Adipocyte (in vitro differentiated cells): ENCODE data around the gene SPATA32.

ENCODE experiments used
- DNase-seq: peaks from one replicate; pipeline ENCODE4 v3.0.0-alpha.2; 2015; ENCODE audit warnings: low read depth
- H3K27me3 ChIP-seq: replicated peaks from 2 replicates; pipeline ENCODE4 v1.7.0; 2013; ENCODE audit warnings: mild to moderate bottlenecking, low read length, moderate library complexity; ENCODE audit not compliant: control insufficient read depth, insufficient read depth
- H3K36me3 ChIP-seq: 2 replicates; pipeline ENCODE4 v1.7.0; 2013; ENCODE audit warnings: low read length, mild to moderate bottlenecking, moderate library complexity; ENCODE audit not compliant: control insufficient read depth, insufficient read depth, severe bottlenecking
- H3K4me1 ChIP-seq: 2 replicates; pipeline ENCODE4 v1.7.0; 2013; ENCODE audit warnings: mild to moderate bottlenecking, low read length, moderate library complexity; ENCODE audit not compliant: control insufficient read depth, insufficient read depth
- H3K4me3 ChIP-seq: 2 replicates; pipeline ENCODE4 v1.7.0; 2013; ENCODE audit warnings: mild to moderate bottlenecking, low read length, moderate library complexity
- H3K9ac ChIP-seq: 2 replicates; pipeline ENCODE4 v1.7.0; 2013; ENCODE audit warnings: mild to moderate bottlenecking, low read length, moderate library complexity
- H3K9me3 ChIP-seq: 2 replicates; pipeline ENCODE4 v1.7.0; 2013; ENCODE audit warnings: mild to moderate bottlenecking, low read length, moderate library complexity; ENCODE audit not compliant: control insufficient read depth

Gene SPATA32

DNA sequence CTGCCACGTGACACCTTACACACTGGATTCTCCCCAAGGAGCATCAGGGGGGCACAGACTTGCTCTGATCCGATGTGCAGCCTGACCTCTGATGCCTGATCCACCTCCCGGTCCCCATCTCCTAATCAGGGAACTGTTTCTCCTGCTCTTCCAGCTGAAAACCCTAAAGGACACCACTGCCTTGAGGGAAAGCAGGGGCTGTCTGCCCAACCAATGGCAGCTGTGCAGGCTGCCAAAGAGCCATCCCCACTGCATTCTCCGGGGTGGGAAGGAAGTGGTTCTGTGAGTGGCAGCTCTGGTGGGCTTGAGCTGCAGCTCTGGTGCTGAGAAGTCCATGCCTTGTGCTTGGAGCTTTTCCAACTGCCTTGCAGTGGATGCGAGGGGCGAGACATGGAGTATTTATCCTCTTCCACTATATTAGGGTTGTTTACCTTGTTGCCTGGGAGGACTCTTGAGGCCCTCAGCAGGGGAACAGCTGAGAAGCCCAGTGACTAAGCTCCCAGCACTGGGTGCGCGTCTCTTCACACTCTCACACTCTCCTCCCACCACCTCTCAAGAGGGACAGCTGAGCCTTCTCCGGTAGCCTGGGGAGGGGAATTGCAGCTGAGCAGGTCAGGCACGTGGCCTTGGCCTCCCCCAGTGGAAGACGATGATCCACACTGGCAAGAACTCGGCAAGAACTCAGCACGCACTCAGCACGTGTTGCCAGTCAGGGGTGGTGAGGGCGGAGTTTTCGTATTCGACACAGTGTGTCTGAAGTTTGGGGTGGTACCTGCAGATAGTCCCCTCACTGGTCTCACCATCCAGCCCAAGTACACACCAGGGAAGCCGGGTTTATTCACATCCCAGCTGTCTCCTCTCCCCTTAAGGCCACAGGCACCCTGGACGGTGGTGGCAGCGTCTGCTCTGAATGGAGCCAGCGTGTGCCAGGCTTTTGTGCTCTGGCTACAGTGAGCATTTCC lies 21.1 kb upstream of the SPATA32 start:
- no peaks in the 10 kb centered on the region for H3K9me3 ChIP-seq
- H3K4me1 ChIP-seq, result peaks cover 4% of the 10 kb centered on the region
- no peak for DNase-seq
- H3K36me3 ChIP-seq, result peaks cover 55% of the 10 kb centered on the region
- H3K9ac ChIP-seq, result no peak overlapping the region
- no peaks in the 10 kb centered on the region for H3K27me3 ChIP-seq
- H3K4me3 ChIP-seq, result no peak overlapping the region

DNA sequence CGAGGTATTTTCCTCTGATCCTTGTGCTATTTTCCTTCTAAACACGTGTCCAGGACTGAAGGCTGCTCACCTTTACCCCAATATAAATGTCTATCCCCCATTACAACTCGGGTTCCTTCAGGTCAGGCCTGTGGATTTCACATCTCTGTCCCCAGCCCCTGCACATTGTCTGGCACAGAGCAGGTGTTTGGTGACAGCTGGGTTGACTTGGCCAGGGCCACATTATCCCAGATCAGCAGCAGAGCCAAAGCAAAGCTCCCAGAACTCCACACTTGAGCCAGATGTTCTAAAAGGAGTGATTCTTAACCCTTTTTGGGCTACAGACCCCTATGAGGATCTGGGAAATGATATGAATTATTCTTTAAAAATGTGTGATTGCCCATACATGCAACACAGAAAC lies 18.0 kb upstream of the SPATA32 start:
- Histone ChIP-seq H3K36me3 (peaks cover 35% of the 10 kb centered on the region), H3K9ac (no peak overlapping the region), H3K9me3 (no peaks in the 10 kb centered on the region), H3K27me3 (no peaks in the 10 kb centered on the region), H3K4me1 (peaks cover 11% of the 10 kb centered on the region), H3K4me3 (no peak overlapping the region)
- DNase-seq, result no peak

DNA sequence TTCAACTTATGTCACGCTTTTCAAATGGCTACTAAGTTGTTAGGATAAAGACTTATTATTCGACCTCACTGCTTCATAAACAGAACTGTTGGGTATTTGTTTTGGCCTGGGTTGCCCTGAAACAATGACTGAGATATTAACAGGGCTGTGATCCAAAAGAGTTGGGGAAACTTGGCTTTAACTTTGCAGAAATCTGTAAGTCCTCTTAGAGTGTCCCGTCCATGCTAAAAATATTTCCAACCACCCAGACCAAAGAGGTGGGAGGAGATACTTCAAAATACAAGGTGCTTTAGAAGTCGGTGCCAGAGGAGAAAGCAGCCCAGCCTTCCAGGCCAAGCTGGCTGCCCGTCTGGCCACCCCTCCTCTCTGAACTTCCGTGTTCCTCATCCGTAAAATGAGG lies 16.1 kb upstream of the SPATA32 start:
- Histone ChIP-seq H3K4me1 (peaks cover 11% of the 10 kb centered on the region), H3K36me3 (peaks cover 30% of the 10 kb centered on the region), H3K9me3 (no peaks in the 10 kb centered on the region), H3K9ac (no peak overlapping the region), H3K4me3 (peak overlapping the region; percentile 39), H3K27me3 (no peaks in the 10 kb centered on the region)
- peak; percentile 15 for DNase-seq

DNA sequence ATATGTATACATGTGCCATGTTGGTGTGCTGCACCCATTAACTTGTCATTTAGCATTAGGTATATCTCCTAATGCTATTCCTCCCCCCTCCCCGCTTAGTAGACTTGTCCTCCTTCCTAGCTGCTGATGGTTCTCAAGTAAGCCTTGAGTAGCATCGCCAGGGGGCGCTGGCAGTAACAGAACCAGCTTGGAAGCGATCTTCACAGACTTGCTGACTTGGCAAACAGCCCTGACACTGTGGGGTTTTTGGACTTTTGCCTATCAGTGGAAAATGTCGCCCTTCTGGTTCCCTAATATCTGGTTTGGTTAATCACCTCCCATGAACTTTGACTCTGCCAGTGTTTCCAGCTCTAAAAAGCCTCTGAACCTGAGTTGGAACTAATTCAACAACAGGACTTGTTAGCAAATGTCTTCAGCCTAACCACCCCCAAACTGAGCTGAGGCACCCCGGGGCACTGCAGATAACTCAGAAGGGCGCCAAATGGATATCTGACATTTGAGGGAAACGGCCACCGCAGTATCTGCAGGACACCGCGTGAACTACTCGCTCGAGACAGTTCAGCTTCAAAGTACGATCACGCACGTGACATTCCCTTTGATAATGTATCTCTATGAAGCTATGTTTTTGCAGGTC lies 15.4 kb upstream of the SPATA32 start:
- DNase-seq, result peak; percentile 96
- H3K4me3 ChIP-seq, result peak overlapping the region; percentile 39
- H3K4me1 ChIP-seq, result peaks cover 11% of the 10 kb centered on the region
- no peaks in the 10 kb centered on the region for H3K27me3 ChIP-seq
- H3K9ac ChIP-seq, result no peak overlapping the region
- H3K36me3 ChIP-seq, result peaks cover 25% of the 10 kb centered on the region
- H3K9me3 ChIP-seq, result no peaks in the 10 kb centered on the region

DNA sequence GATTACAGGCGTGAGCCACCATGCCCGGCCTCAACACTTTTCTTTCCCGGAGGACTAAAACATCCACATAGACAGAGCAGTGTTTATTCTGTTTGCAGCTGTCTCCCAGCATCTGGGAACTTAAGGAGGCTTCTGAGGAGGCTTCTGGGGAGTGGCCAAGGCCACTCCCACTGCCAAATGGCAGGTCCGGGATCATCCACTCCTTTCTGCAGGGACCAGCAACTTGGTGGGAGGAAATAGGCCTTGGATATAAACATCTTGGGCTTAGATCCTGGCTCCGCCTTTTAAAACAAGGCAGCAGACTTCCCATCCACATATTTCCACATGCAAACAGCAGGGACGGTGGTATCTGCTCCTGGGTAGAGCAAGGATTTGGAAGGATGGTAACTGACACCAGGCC lies 14.1 kb upstream of the SPATA32 start:
- H3K4me1 ChIP-seq, result peaks cover 11% of the 10 kb centered on the region
- no peaks in the 10 kb centered on the region for H3K9me3 ChIP-seq
- H3K4me3 ChIP-seq, result no peak overlapping the region
- DNase-seq, result peak; percentile 7
- H3K27me3 ChIP-seq, result no peaks in the 10 kb centered on the region
- H3K36me3 ChIP-seq, result peaks cover 27% of the 10 kb centered on the region
- H3K9ac ChIP-seq, result no peak overlapping the region

DNA sequence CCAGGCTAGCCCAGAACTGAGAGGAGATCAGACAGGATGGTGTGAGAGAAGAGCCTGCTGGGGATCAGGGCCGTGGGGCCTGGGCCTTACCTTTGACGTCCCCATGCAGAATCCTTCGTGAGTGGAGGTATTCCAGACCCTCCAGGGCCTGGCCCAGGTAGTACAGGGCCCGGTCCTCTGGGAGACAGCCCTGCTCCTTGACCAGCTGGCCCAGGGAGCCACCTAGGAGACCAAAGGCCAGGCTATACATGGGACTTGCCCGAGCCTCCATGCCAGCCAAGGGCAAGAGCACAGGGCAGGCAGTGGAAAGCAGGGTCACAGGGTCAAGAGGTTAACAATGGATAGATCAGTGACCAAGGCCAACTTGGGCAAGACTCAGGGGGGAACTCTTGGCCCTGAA lies 12.1 kb upstream of the SPATA32 start:
- DNase-seq, result no peak
- H3K9ac ChIP-seq, result no peak overlapping the region
- H3K4me3 ChIP-seq, result no peak overlapping the region
- no peaks in the 10 kb centered on the region for H3K27me3 ChIP-seq
- peaks cover 11% of the 10 kb centered on the region for H3K4me1 ChIP-seq
- no peaks in the 10 kb centered on the region for H3K9me3 ChIP-seq
- H3K36me3 ChIP-seq, result peaks cover 41% of the 10 kb centered on the region

DNA sequence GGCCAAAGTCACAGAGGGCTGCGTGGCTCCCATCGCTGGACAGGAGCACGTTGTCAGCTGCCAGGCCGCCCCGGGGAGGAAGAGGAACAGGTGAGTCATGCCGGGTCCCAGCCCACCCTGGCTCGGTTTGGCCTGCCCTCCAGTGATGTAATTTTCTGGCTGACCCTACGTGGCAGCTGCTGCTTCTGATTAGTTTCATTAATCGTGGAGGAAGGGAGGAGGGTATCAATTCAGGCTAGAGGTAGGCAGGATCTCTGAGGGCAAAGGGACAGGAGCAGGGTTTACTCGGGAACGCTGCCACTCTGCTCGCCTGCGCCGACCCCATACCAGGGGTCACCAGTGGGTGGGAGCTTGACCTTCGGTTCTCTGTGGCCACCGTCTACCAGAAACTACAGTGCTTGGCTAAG lies 11.7 kb upstream of the SPATA32 start:
- Histone ChIP-seq H3K9ac (no peak overlapping the region), H3K4me3 (no peak overlapping the region), H3K27me3 (no peaks in the 10 kb centered on the region), H3K36me3 (peaks cover 46% of the 10 kb centered on the region), H3K9me3 (no peaks in the 10 kb centered on the region), H3K4me1 (peaks cover 11% of the 10 kb centered on the region)
- DNase-seq, result no peak

DNA sequence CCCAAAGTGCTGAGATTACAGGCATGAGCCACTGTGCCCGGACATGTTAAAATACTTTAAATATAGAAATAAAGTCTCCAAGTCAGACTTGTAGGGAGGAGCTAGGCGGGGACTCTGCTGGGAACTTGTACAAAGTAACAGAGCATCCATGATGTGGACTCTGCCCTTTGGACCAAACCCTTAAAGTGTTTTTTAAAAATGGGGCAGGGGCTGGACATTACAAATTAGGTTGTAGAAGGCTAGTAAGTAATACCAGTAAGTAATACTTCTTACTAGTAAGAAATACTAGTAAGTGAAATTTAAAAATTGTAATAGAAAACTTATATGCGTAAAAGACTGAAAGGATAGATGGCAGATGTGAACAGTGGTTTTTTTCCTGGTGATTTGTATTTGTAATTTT lies 9.7 kb upstream of the SPATA32 start:
- no peak overlapping the region for H3K9ac ChIP-seq
- no peaks in the 10 kb centered on the region for H3K27me3 ChIP-seq
- H3K36me3 ChIP-seq, result peaks cover 64% of the 10 kb centered on the region
- no peak for DNase-seq
- H3K9me3 ChIP-seq, result no peaks in the 10 kb centered on the region
- H3K4me3 ChIP-seq, result no peak overlapping the region
- no peaks in the 10 kb centered on the region for H3K4me1 ChIP-seq

DNA sequence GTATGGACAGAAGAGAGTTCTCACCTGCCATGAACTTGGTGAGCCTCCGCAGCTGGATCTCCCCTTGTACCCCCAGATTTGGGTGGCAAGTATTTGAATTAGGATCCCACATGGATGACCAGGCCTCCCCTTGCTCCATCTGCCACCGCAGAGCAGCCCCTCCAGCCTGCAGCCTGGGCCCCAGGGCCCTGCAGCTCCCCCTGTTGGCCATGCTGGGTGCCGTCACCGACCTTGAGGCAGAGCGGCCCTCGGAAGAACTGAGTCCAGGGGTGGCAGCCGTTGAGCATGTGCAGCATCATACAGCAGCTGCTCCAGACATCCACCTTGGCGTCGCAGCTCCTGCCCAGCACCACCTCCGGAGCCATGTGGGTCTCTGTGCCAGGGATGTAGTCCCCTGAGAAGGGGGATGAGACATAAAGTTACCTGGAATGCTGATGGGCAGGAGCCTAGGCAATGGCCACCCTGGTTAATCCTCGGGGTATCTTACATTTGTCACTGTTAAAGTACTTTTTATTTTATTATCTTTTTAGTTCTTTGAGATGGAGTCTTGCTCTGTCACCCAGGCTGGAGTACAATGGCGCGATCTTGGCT lies 9.0 kb upstream of the SPATA32 start:
- H3K36me3 ChIP-seq, result peaks cover 64% of the 10 kb centered on the region
- no peak for DNase-seq

DNA sequence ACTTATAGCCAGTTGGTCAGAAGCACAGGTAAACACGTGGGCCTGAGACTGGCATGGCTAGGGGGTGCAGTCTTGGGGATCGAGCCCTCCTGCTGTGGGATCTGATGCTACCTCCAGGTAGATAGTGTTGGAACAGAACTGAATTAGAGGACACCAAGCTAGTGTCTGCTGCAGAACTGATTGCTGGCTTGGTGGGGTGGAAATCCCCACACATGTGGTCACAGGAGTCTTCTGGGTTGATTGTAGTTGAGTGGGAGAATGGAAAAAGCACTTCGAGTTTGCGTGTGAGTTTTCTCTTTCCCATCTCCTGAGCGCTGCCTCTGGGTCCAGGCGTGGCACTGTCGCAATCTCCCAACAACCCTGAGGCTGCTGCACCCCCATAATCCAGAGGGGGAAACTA lies 8.0 kb upstream of the SPATA32 start:
- no peaks in the 10 kb centered on the region for H3K9me3 ChIP-seq
- peaks cover 68% of the 10 kb centered on the region for H3K36me3 ChIP-seq

More for the DNA sequence above, 9.0 kb upstream of the SPATA32 start:
- Histone ChIP-seq H3K4me3 (no peak overlapping the region), H3K9ac (no peak overlapping the region), H3K4me1 (peaks cover 6% of the 10 kb centered on the region), H3K9me3 (no peaks in the 10 kb centered on the region), H3K27me3 (no peaks in the 10 kb centered on the region)

DNA sequence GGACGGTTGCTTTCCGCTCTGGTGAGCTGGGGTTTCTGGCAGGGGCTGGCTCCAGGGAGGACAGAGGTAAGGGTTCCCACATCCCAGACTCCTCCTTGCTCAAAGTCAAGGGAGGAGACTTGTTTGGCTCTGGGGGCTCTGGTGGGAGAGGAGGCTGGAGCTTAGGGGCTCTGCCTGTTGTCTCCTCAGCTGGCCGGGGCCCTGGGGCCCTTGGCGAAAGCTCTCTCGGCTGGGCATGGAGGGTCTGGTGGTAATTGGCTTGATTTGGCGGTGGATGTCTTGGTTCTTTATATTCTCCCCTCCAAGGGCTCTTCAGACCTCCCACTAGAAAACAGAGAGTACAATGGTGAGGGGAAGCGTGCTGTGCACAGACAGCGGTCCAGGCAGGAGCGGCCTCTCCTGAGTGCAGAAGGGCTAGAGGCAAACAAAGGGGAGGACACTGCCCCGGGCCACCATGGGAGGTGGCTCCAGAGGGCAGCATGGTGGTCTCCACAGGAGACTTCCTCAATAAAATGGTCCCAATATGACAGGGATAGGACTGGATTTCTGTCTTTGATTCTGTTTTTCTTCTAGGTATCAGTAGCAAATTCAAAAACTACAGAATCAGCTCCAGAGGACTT lies 5.7 kb upstream of the SPATA32 start:
- DNase-seq, result no peak
- peaks cover 31% of the 10 kb centered on the region for H3K4me1 ChIP-seq
- no peak overlapping the region for H3K4me3 ChIP-seq
- peaks cover 67% of the 10 kb centered on the region for H3K36me3 ChIP-seq
- H3K9ac ChIP-seq, result no peak overlapping the region
- H3K27me3 ChIP-seq, result no peaks in the 10 kb centered on the region
- no peaks in the 10 kb centered on the region for H3K9me3 ChIP-seq

More for the DNA sequence above, 8.0 kb upstream of the SPATA32 start:
- Histone ChIP-seq H3K9ac (no peak overlapping the region), H3K4me3 (no peak overlapping the region), H3K4me1 (peaks cover 16% of the 10 kb centered on the region), H3K27me3 (no peaks in the 10 kb centered on the region)
- no peak for DNase-seq
